ENCODE measurements around the gene C14orf180.
"Not testable (repeated sequence)": the region's sequence is repeated elsewhere in the genome, so short reads cannot be mapped to it uniquely, and the experiment has no call there.

DNA sequence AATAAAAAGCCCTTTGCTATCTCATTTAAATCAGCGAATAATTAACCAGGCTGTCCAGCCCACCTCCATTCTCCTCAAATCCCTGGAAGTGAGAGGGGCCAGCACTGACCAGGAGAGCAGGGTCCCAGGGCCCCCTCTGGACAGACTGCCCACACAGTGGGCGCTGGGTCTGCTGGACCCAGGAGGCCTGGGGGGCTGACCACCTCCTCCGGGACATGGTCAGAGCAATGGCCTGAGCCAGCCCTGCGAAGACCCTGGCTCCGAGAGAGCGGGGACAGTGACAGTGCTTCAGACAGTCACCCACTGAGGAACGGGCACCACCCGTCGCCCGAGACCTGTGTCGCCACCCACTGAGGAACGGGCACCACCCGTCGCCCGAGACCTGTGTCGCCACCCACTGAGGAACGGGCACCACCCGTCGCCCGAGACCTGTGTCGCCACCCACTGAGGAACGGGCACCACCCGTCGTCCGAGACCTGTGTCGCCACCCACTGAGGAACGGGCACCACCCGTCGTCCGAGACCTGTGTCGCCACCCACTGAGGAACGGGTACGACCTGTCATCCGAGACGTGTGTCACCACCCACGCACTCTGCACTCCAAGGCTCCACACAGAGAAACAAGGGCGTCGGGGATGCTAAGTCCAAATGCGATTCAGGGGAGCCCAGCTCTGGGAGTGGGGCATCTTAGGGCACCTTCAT is 57.4 kb downstream of the C14orf180 start:
- not testable (repeated sequence) for TF ChIP-seq EZH2phosphoT487 (IDR thresholded peaks at IDR 0.05; ENCODE audit: borderline replicate concordance, low read depth, low read length); CTCF (conservative IDR thresholded peaks at IDR 0.05; ENCODE audit: low read length)
